ENCODE measurements around the gene KDM3A.

The KDM3A gene

GRCh38 chr2:86441392-86441881 lies 266 bp downstream of the KDM3A start (continued):
- no peak for TF ChIP-seq ZFP3 (tag by site-specific recombination; IDR thresholded peaks at IDR 0.05; ENCODE audit: low read depth)
- TF ChIP-seq ZNF311 (tag by site-specific recombination; IDR thresholded peaks at IDR 0.05; ENCODE audit: borderline replicate concordance) = no peak
- TF ChIP-seq ZNF621 (tag by site-specific recombination; IDR thresholded peaks at IDR 0.05) = no peak
- TF ChIP-seq ZSCAN23 (tag by site-specific recombination; IDR thresholded peaks at IDR 0.05) = no peak
- no peak for TF ChIP-seq TSHZ1 (tag by site-specific recombination; IDR thresholded peaks at IDR 0.05; ENCODE audit: borderline replicate concordance)
- no peak for TF ChIP-seq ZNF580 (tag by site-specific recombination; IDR thresholded peaks at IDR 0.05)

GRCh38 chr2:86441882-86442641 lies 891 bp downstream of the KDM3A start:
- CTCF ChIA-PET = interaction anchor here (1.0 to 2.2 kb wide), 3 partner anchors 46 to 159 kb away, joined by 3 to 5 read pairs (median 3); no protein-coding TSS in a partner anchor
- Histone ChIP-seq H3K4me1 (ENCODE audit: control insufficient read depth, insufficient read depth, low read length) (no peaks in the 10 kb centered on the region), H3K27ac (ENCODE audit: extremely low read depth, low read depth, low read length) (peak overlapping the region; percentile 93), H3K9me3 (ENCODE audit: control insufficient read depth, insufficient read depth, low read depth, low read length) (no peaks in the 10 kb centered on the region), H3K4me3 (ENCODE audit: low read depth, low read length) (peak overlapping the region; percentile 87), H3K36me3 (ENCODE audit: control insufficient read depth in 2 of 2, insufficient read depth in 1 of 2, low read length in 2 of 2) (peaks cover 7 to 34% of the 10 kb centered on the region in 2 experiments; a peak in 2 of 3 replicates)
- POLR2A ChIA-PET = interaction anchor here (0.8 to 2.8 kb wide), 12 partner anchors 15 to 263 kb away, joined by 3 to 18 read pairs (median 6); partner anchors contain the start of genes IMMT and MRPL35
- peak; percentile 41 for TF ChIP-seq ZBTB17 (tag by site-specific recombination; IDR thresholded peaks at IDR 0.05)
- TF ChIP-seq BCL11B (tag by site-specific recombination; IDR thresholded peaks at IDR 0.05; ENCODE audit: low read depth) = no peak
- peak; percentile 39; the same call in 1 of the 2 replicates for TF ChIP-seq ZBTB20 (tag by site-specific recombination; IDR thresholded peaks at IDR 0.05)
- 0 out of 2 replicates have a peak, but pooled peaks have one; percentile 13 for TF ChIP-seq ZXDB (tag by site-specific recombination; IDR thresholded peaks at IDR 0.05)
- TF ChIP-seq ZNF362 (tag by site-specific recombination; IDR thresholded peaks at IDR 0.05) = 0 out of 2 replicates have a peak, but pooled peaks have one; percentile 49
- TF ChIP-seq ZNF324 (tag by site-specific recombination; IDR thresholded peaks at IDR 0.05) = no peak
- TF ChIP-seq ZNF501 (tag by site-specific recombination; IDR thresholded peaks at IDR 0.05) = 0 out of 2 replicates have a peak, but pooled peaks have one; percentile 24
- 0 out of 2 replicates have a peak, but pooled peaks have one; percentile 11 for TF ChIP-seq ZNF660 (tag by site-specific recombination; IDR thresholded peaks at IDR 0.05)
- peak; percentile 61 for TF ChIP-seq ZBTB26 (tag by site-specific recombination; optimal IDR thresholded peaks at IDR 0.05)
- TF ChIP-seq ZNF335 (tag by site-specific recombination; conservative IDR thresholded peaks at IDR 0.05) = peak; percentile 73
- TF ChIP-seq ZEB2 (tag by site-specific recombination; IDR thresholded peaks at IDR 0.05) = peak; percentile 72
- no peak for TF ChIP-seq ZNF266 (tag by site-specific recombination; IDR thresholded peaks at IDR 0.05; ENCODE audit: low read depth)
- peak; percentile 69 for TF ChIP-seq ZNF366 (tag by site-specific recombination; conservative IDR thresholded peaks at IDR 0.05)
- TF ChIP-seq ZNF596 (tag by site-specific recombination; IDR thresholded peaks at IDR 0.05) = no peak
- TF ChIP-seq PRDM1 (tag by site-specific recombination; IDR thresholded peaks at IDR 0.05) = peak; percentile 5; the same call in 1 of the 2 replicates
- peak; percentile 35; the same call in 1 of the 2 replicates for TF ChIP-seq ZFHX2 (tag by site-specific recombination; conservative IDR thresholded peaks at IDR 0.05)
- no peak for TF ChIP-seq ZNF513 (tag by site-specific recombination; IDR thresholded peaks at IDR 0.05)
- peak; percentile 54 for TF ChIP-seq SP7 (tag by site-specific recombination; IDR thresholded peaks at IDR 0.05)
- TF ChIP-seq ZBTB10 (tag by site-specific recombination; IDR thresholded peaks at IDR 0.05) = no peak

Measured in HEK293 (cell line).